Panc1 (cell line): ENCODE results near the gene ARL15. TPM values are rescaled to one million over a fixed set of nuclear protein-coding genes. Genes with fewer than 3 reads are reported as not detected.

ENCODE experiments used
- ATAC-seq: fragments of 200-7000 bp; cut with Tn5 transposase; 2 replicates; pipeline ENCODE4 v1.9.1; 2020; ENCODE audit warnings: mild to moderate bottlenecking, moderate library complexity
- BruUV-seq: library from RNA; stranded (reverse); fragments of 400-500 nt; replicated peaks from 2 replicates; lab custom pipeline; 2021; lab: Mats Ljungman, UMichigan
- CTCF ChIA-PET: fragments of 300-600 bp; sonication (Branson Sonifier 250); formaldehyde crosslinking; loops from one replicate; lab custom pipeline; 2022; ENCODE audit warnings: antibody characterized with exemption; lab: Charles Lee
- POLR2A ChIA-PET: fragments of 300-600 bp; sonication (Branson Sonifier 250); formaldehyde crosslinking; loops from one replicate; lab custom pipeline; 2022; ENCODE audit warnings: antibody characterized with exemption; lab: Charles Lee
- DNase-seq: peaks from one replicate; pipeline ENCODE4 v3.0.0-alpha.2; 2010; ENCODE audit warnings: low read depth, low spot score
- H3K27ac ChIP-seq: 2 replicates; pipeline ENCODE4 v1.5.1; 2011; ENCODE audit warnings: mild to moderate bottlenecking, low read length, inconsistent platforms
- H3K27me3 ChIP-seq: fragments of 200-500 bp; sonication (Bioruptor generic); 2 replicates; pipeline ENCODE4 v1.6.0; 2014; ENCODE audit warnings: low read length, inconsistent platforms; ENCODE audit not compliant: control insufficient read depth, insufficient read depth
- H3K36me3 ChIP-seq: fragments of 200-500 bp; sonication (Bioruptor generic); 2 replicates; pipeline ENCODE4 v1.5.1; 2014; ENCODE audit warnings: inconsistent platforms, mild to moderate bottlenecking, low read length, moderate library complexity; ENCODE audit not compliant: control insufficient read depth, insufficient read depth
- H3K4me1 ChIP-seq: 2 replicates; pipeline ENCODE4 v1.5.1; 2011; ENCODE audit warnings: inconsistent platforms, mild to moderate bottlenecking, low read length, moderate library complexity; ENCODE audit not compliant: control insufficient read depth, insufficient read depth
- H3K4me3 ChIP-seq, 2 experiments: 2 replicates each; pipeline ENCODE4 v1.5.1; 2011 to 2012; ENCODE audit warnings: low read depth in 2 of 2, low read length in 2 of 2, mild to moderate bottlenecking in 2 of 2, inconsistent platforms in 1 of 2, moderate library complexity in 1 of 2
- H3K9me3 ChIP-seq: fragments of 200-500 bp; sonication (Bioruptor generic); 2 replicates; pipeline ENCODE4 v1.5.1; 2014; ENCODE audit warnings: low read depth, mild to moderate bottlenecking, inconsistent platforms, low read length, moderate library complexity; ENCODE audit not compliant: control insufficient read depth, insufficient read depth
- CTCF ChIP-seq: fragments of 450-650 bp; IDR thresholded peaks from 2 replicates; pipeline ENCODE4 v1.5.1; 2017; ENCODE audit warnings: mild to moderate bottlenecking
- POLR2AphosphoS5 ChIP-seq: IDR thresholded peaks from 2 replicates; pipeline ENCODE4 v1.6.1; 2012; ENCODE audit warnings: mild to moderate bottlenecking, low read depth, low read length, moderate library complexity
- REST ChIP-seq, 2 experiments: IDR thresholded peaks; 2 replicates each; pipeline ENCODE4 v1.6.1; 2011 to 2012; ENCODE audit warnings: low read depth in 2 of 2, control low read depth in 1 of 2, low read length in 1 of 2, mild to moderate bottlenecking in 1 of 2, moderate library complexity in 1 of 2; ENCODE audit not compliant: insufficient read depth in 1 of 2
- SIN3A ChIP-seq: IDR thresholded peaks from 2 replicates; pipeline ENCODE4 v1.6.1; 2012; ENCODE audit warnings: low read depth, mild to moderate bottlenecking, low read length, moderate library complexity, borderline replicate concordance; ENCODE audit not compliant: insufficient read depth
- TCF7L2 ChIP-seq: IDR thresholded peaks from 2 replicates; pipeline ENCODE4 v1.6.1; 2011; ENCODE audit warnings: mild to moderate bottlenecking, low read depth, low read length, inconsistent platforms
- in situ Hi-C: cut with HindIII; loops from 2 replicates; pipeline ENCODE4 v1.10.0; 2016; ENCODE audit warnings: low sequenced_read_pairs, low pct_unique_long_range_greater_than_20kb
- intact Hi-C: fragments of 100-400 bp; cut with micrococcal nuclease; formaldehyde crosslinking; loops from one replicate; pipeline ENCODE4 v1.10.0; 2022; ENCODE audit not compliant: unreplicated experiment
- total RNA-seq: library from RNA; stranded (reverse); gene quantifications from one replicate; pipeline ENCODE4 v1.2.1, GENCODE V29; 2021; ENCODE audit not compliant: unreplicated experiment

ARL15 gene
- total RNA-seq, 1 experiment from 2014 or later = 16.5 TPM

GRCh38 chr5:53913941-53914340 lies 396.4 kb downstream of the ARL15 start:
- CTCF ChIA-PET = no interaction called here
- Histone ChIP-seq H3K27me3 (no peaks in the 10 kb centered on the region), H3K4me3 (no peak overlapping the region), H3K9me3 (no peaks in the 10 kb centered on the region), H3K27ac (no peak overlapping the region), H3K4me1 (no peaks in the 10 kb centered on the region), H3K36me3 (no peaks in the 10 kb centered on the region)
- POLR2A ChIA-PET = no interaction called here
- intact Hi-C loops = no loop called here
- ATAC-seq (no peak), DNase-seq (no peak)
- in situ Hi-C loops = no loop called here
- TF ChIP-seq TCF7L2 (no peak), SIN3A (no peak), CTCF (no peak), POLR2AphosphoS5 (no peak), REST (IDR thresholded peaks at IDR 0.05; ENCODE audit: insufficient read depth in 1 of 2, low read depth in 2 of 2, low read length in 1 of 2) (no peak)
- no TSS peak for BruUV-seq

- DNase-seq (no peak), ATAC-seq (no peak)
- Histone ChIP-seq H3K36me3 (no peaks in the 10 kb centered on the region), H3K27ac (no peak overlapping the region), H3K4me3 (no peak overlapping the region), H3K9me3 (no peaks in the 10 kb centered on the region), H3K27me3 (no peaks in the 10 kb centered on the region), H3K4me1 (no peaks in the 10 kb centered on the region)
- no peak for TF ChIP-seq SIN3A
- no peak for TF ChIP-seq TCF7L2
- TF ChIP-seq REST (IDR thresholded peaks at IDR 0.05; ENCODE audit: insufficient read depth in 1 of 2, low read depth in 2 of 2, low read length in 1 of 2) = no peak
- no peak for TF ChIP-seq POLR2AphosphoS5
- no peak for TF ChIP-seq CTCF
- in situ Hi-C loops (no loop called here), intact Hi-C loops (no loop called here)
- ChIA-PET CTCF (no interaction called here), POLR2A (no interaction called here)
- BruUV-seq = no TSS peak
These were observed 401.6 kb downstream of the ARL15 start for GRCh38 chr5:53908757-53909156.
